Esophagus muscularis mucosa (tissue), 3 donors: Measurements from ENCODE around the gene KLK13.

Source experiments
- POLR2A ChIP-seq: fragments of 450-650 bp; IDR thresholded peaks from one replicate; pipeline ENCODE4 v1.6.1; 2017; ENCODE audit warnings: antibody characterized with exemption, moderate library complexity, mild to moderate bottlenecking, low read depth
- TF ChIP-seq, protein P1 (sequence below), 3 experiments: fragments of 200-600 bp in 2 of 3; fragments of 450-650 bp in 1 of 3; sonication (generic) in 2 of 3; IDR thresholded peaks; one replicate each; pipeline ENCODE4 v1.5.1; 2017 to 2019; ENCODE audit warnings: antibody characterized with exemption in 3 of 3, mild to moderate bottlenecking in 2 of 3, moderate library complexity in 1 of 3

DNA sequence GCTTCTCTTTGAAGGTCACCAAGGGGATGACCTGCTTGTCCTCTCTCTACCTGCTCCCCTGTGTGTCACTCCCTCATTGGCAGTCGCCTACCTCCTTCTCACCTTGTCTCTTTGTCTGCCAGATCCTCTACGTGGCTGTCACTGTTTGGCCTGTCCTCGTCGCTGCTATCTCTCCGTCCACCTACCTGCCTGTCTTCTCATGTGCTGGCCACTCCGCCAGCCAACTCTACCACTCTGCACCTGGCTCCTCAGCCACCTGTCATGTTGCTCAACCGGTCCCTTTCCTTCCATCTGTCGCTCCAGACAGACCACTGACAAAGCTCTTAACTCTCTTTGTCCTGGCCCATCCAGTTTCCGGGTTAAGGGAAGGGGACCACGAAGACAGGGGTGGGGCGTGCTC lies 30.2 kb downstream of the KLK13 start, which contains the start of gene KLK12:
- TF ChIP-seq, protein P1, sequence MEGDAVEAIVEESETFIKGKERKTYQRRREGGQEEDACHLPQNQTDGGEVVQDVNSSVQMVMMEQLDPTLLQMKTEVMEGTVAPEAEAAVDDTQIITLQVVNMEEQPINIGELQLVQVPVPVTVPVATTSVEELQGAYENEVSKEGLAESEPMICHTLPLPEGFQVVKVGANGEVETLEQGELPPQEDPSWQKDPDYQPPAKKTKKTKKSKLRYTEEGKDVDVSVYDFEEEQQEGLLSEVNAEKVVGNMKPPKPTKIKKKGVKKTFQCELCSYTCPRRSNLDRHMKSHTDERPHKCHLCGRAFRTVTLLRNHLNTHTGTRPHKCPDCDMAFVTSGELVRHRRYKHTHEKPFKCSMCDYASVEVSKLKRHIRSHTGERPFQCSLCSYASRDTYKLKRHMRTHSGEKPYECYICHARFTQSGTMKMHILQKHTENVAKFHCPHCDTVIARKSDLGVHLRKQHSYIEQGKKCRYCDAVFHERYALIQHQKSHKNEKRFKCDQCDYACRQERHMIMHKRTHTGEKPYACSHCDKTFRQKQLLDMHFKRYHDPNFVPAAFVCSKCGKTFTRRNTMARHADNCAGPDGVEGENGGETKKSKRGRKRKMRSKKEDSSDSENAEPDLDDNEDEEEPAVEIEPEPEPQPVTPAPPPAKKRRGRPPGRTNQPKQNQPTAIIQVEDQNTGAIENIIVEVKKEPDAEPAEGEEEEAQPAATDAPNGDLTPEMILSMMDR (IDR thresholded peaks at IDR 0.05): no peak
- no peak for TF ChIP-seq POLR2A
